Thymus (tissue), 11 donors: ENCODE results near the gene DCDC2. TPM values are rescaled to one million over a fixed set of nuclear protein-coding genes. Genes with fewer than 3 reads are reported as not detected.
"Not testable (repeated sequence)": the region's sequence is repeated elsewhere in the genome, so short reads cannot be mapped to it uniquely, and the experiment has no call there.

Source experiments
- DNase-seq, 9 donors: peaks; one replicate each; pipeline ENCODE4 v3.0.0-alpha.2; 2013; ENCODE audit warnings: low spot score in 9 of 9, low read depth in 6 of 9, missing footprints in 1 of 9
- H3K27ac ChIP-seq, 2 donors: one replicate each; pipeline ENCODE4 v1.5.1; 2013; ENCODE audit warnings: control low read depth in 1 of 2, low read depth in 1 of 2, low read length in 1 of 2, mild to moderate bottlenecking in 1 of 2, moderate library complexity in 1 of 2
- H3K27me3 ChIP-seq, 2 donors: one replicate each; pipeline ENCODE4 v1.5.1; 2013; ENCODE audit warnings: low read length in 1 of 2; ENCODE audit not compliant: control insufficient read depth in 2 of 2, insufficient read depth in 1 of 2
- H3K36me3 ChIP-seq, 2 donors: one replicate each; pipeline ENCODE4 v1.5.1; 2013; ENCODE audit warnings: low read length in 1 of 2, mild to moderate bottlenecking in 1 of 2, moderate library complexity in 1 of 2; ENCODE audit not compliant: control insufficient read depth in 2 of 2, insufficient read depth in 2 of 2
- H3K4me1 ChIP-seq, 2 donors: one replicate each; pipeline ENCODE4 v1.5.1; 2013; ENCODE audit warnings: low read length in 2 of 2; ENCODE audit not compliant: control insufficient read depth in 2 of 2, insufficient read depth in 2 of 2
- H3K4me3 ChIP-seq, 2 donors: one replicate each; pipeline ENCODE4 v1.5.1; 2013; ENCODE audit warnings: low read length in 2 of 2, control low read depth in 1 of 2, mild to moderate bottlenecking in 1 of 2
- H3K9me3 ChIP-seq, 2 donors: one replicate each; pipeline ENCODE4 v1.5.1; 2013; ENCODE audit warnings: low read length in 1 of 2, mild to moderate bottlenecking in 1 of 2; ENCODE audit not compliant: control insufficient read depth in 2 of 2, insufficient read depth in 1 of 2
- WGBS: extraction: QIAGEN DNeasy Blood & Tissue Kit; methylation state at CpG from one replicate; pipeline ENCODE4 v1.1.7; 2013; 5-methylcytosine and 5-hydroxymethylcytosine counted together
- polyA plus RNA-seq: library from polyadenylated mRNA; stranded (reverse); fragments of 200-250 nt; gene quantifications from one replicate; pipeline ENCODE4 v1.2.3, GENCODE V29; 2013
- total RNA-seq: library from RNA; stranded (reverse); fragments of 120-200 nt; gene quantifications from one replicate; pipeline ENCODE4 v1.2.4, GENCODE V29; 2013
- donor health status: healthy.

Gene DCDC2
- total and polyA plus RNA-seq, 2 donors = 0.19 to 0.25 TPM

DNA sequence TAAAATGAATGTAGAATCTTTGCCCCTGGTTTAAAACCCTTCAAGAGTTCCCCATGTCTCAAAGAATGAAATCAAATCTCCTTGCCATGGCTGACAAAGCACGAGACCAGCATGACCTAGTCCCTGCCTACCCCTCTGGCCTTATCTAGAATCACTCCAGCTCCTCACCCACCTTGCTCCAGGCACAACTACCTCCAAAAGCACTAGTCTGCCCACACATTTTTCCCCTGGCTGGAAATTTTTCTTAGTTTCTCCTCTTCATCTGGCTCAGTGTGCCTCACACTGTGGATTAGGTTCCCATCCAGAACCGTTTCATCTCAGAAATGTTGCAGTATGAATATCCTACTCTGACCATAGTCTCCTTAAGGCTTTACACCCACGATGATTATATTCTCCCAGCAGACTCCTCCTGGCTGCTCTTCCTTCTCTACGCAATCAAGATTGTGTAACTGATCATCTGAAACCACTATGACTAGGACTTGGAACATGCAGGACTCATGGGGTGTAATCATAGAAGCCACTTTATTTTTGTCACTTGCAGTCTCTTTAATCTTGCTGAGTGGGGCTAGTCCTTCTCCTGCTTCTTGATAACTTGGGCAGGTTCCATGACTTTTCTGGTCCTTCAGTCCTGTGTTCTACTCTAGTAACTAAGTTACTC lies 37.0 kb upstream of the DCDC2 start:
- no peak for DNase-seq
- Histone ChIP-seq H3K9me3 (no peaks in the 10 kb centered on the region), H3K4me3 (no peak overlapping the region), H3K27ac (no peak overlapping the region), H3K27me3 (peaks cover 0 to 22% of the 10 kb centered on the region in 2 donors), H3K36me3 (no peaks in the 10 kb centered on the region), H3K4me1 (no peaks in the 10 kb centered on the region)
- 93% methylated on average over 4 of the region's 4 CpGs for WGBS

- Histone ChIP-seq H3K27ac (no peak overlapping the region), H3K4me3 (no peak overlapping the region), H3K36me3 (no peaks in the 10 kb centered on the region), H3K9me3 (no peaks in the 10 kb centered on the region), H3K4me1 (no peaks in the 10 kb centered on the region), H3K27me3 (peaks cover 0 to 15% of the 10 kb centered on the region in 2 donors)
- DNase-seq = no peak
- WGBS = 97% methylated on average over 2 of the region's 2 CpGs
Observed at GRCh38 chr6:24394061-24394779, 36.4 kb upstream of the DCDC2 start.

DNA sequence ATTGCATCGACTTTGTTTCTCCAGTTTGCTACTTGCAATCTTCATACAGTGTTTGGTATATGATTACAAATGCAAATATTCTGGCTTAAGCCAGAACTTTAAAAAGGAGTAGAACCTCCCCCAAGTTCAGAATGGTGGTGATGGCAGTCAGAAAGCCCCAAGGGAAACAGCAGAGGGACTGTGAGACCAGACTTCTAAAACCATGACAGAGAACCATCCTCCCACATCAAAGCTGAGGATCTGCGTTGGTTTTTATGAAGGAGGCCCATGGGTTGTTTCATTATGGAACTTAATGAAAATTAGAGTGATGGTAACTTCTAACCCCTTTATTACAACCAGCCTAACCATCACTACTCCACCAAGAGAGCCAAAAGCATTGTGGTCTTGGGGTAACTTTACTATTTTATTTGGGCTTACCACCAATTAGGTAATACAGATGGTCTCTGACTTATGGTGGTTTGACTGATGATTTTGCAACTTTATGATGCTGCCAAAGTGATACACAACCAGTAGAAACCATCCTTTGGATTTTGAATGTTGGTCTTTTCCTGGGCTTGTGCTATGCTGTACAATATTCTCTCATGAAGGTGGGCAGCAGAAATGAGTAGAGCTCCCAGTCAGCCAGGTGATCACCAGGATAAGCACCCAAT lies 34.0 kb upstream of the DCDC2 start:
- H3K36me3 ChIP-seq = no peaks in the 10 kb centered on the region
- peaks cover 0 to 2% of the 10 kb centered on the region in 2 donors for H3K27me3 ChIP-seq
- H3K27ac ChIP-seq = no peak overlapping the region
- no peaks in the 10 kb centered on the region for H3K9me3 ChIP-seq
- H3K4me1 ChIP-seq = no peaks in the 10 kb centered on the region
- 50% methylated on average over 2 of the region's 2 CpGs for WGBS
- H3K4me3 ChIP-seq = no peak overlapping the region
- no peak for DNase-seq

GRCh38 chr6:24391208-24391607 lies 33.3 kb upstream of the DCDC2 start:
- 91% methylated on average over 2 of the region's 2 CpGs for WGBS
- Histone ChIP-seq H3K27me3 (no peaks in the 10 kb centered on the region), H3K4me3 (no peak overlapping the region), H3K36me3 (no peaks in the 10 kb centered on the region), H3K4me1 (no peaks in the 10 kb centered on the region), H3K27ac (no peak overlapping the region), H3K9me3 (no peaks in the 10 kb centered on the region)
- no peak for DNase-seq

DNA sequence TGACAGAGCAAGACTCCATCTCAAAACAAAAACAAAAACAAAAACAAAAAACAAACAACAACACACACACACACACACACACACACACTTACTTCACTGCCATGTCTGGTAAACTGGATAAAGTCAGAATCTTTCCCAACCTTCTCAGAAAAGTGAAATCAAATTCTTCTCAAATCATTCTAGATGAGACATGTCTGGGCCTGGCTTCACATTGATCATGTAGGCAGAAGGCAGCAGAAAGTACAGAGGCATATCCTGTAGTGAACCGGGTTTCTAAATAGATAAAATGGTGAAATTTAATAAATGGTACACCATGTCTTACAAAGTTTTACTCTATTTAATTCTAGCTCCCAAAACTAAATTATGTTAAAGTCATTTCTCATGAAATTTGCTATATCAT lies 30.0 kb upstream of the DCDC2 start:
- no peaks in the 10 kb centered on the region for H3K9me3 ChIP-seq
- no peak overlapping the region for H3K4me3 ChIP-seq
- 92% methylated on average over 1 of the region's 1 CpG for WGBS
- no peak for DNase-seq
- H3K4me1 ChIP-seq = no peaks in the 10 kb centered on the region
- no peaks in the 10 kb centered on the region for H3K36me3 ChIP-seq
- no peaks in the 10 kb centered on the region for H3K27me3 ChIP-seq
- no peak overlapping the region for H3K27ac ChIP-seq

DNA sequence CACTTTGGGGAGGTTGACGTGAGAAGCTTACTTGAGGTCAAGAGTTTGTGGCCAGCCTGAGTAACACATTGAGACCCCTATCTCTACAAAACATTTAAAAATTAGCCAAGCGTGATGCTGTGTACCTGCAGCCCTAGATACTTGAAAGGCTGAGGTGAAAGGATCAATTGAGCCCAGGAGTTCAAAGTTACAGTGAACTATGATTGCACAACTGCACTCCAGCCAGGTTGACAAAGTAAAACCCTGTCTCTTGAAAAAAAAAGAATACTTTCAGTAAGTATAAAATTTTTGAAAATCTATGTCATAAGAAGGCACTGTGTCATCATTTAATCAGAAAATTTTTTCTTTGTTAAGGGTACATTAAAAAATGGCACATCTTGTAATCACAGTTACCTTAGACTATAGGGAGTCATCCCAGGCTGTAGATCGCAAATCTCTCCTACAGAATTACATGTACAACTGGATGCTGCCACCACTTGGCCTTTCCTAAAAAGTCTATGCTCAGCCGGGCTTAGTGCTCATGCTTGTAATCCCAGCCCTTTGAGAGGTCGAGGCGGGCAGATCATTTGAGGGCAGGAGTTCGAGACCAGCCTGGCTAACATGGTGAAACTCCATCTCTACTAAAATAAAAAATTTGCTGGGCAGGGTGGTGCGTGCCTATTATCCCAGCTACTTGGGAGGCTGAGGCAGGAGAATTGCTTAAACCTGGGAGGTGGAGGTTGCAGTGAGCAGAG lies 27.8 kb upstream of the DCDC2 start:
- 93% methylated on average over 8 of the region's 8 CpGs for WGBS
- DNase-seq = no peak
- Histone ChIP-seq H3K36me3 (no peaks in the 10 kb centered on the region), H3K4me3 (no peak overlapping the region), H3K27ac (no peak overlapping the region), H3K9me3 (no peaks in the 10 kb centered on the region), H3K27me3 (no peaks in the 10 kb centered on the region), H3K4me1 (no peaks in the 10 kb centered on the region)

- H3K36me3 ChIP-seq, H3K4me1 ChIP-seq, DNase-seq, H3K9me3 ChIP-seq, H3K27ac ChIP-seq, H3K27me3 ChIP-seq, H3K4me3 ChIP-seq: not testable (repeated sequence)
- 97% methylated on average over 5 of the region's 5 CpGs for WGBS
Observed at GRCh38 chr6:24384369-24385130, 26.7 kb upstream of the DCDC2 start.

GRCh38 chr6:24382891-24383494 lies 25.1 kb upstream of the DCDC2 start:
- 97% methylated on average over 9 of the region's 9 CpGs for WGBS
- not testable (repeated sequence) for H3K9me3 ChIP-seq, H3K27ac ChIP-seq, H3K4me3 ChIP-seq, H3K36me3 ChIP-seq, H3K27me3 ChIP-seq, DNase-seq, H3K4me1 ChIP-seq
